ENCODE data around the gene KAT6B. TPM values are rescaled to one million over a fixed set of nuclear protein-coding genes. Genes with fewer than 3 reads are reported as not detected.

The KAT6B gene
- total RNA-seq, 5 donors from 2014 or later (not counting 1 experiment from before 2014, with no cell fraction given), result 46.2 to 94.4 (median 52.4) TPM

GRCh38 chr10:74822101-74822500 is 4.3 kb upstream of the KAT6B start:
- ChIA-PET CTCF (interaction anchor here (0.5 to 0.6 kb wide), 3 partner anchors 145 to 406 kb away, joined by 3 to 6 read pairs (median 4); no protein-coding TSS in a partner anchor), POLR2A (interaction anchor here in 1 of 2 donors (0.6 kb wide), 1 partner anchor 1022 kb away, joined by 4 read pairs; no protein-coding TSS in a partner anchor)
- Mint-ChIP-seq H3K9me3 (peaks cover 2 to 4% (median 3%) of the 10 kb centered on the region in 3 donors), H3K4me1 (peaks cover 40 to 43% (median 41%) of the 10 kb centered on the region in 3 donors), H3K36me3 (no peaks in the 10 kb centered on the region), H3K27ac (peak overlapping the region; percentile 92), H3K27me3 (no peaks in the 10 kb centered on the region), H3K4me3 (no peak overlapping the region)
- no peaks in the 10 kb centered on the region for H3K9me3 ChIP-seq
- 75% methylated on average over 2 of the region's 2 CpGs for WGBS (ENCODE audit: insufficient coverage)
- H3K4me3 ChIP-seq (ENCODE audit: control insufficient read depth in 1 of 2, extremely low read depth in 1 of 2, low read length in 1 of 2), result no peak overlapping the region
- no peaks in the 10 kb centered on the region for H3K36me3 ChIP-seq (ENCODE audit: control insufficient read depth in 2 of 2, extremely low read depth in 1 of 2, insufficient read depth in 1 of 2, low read length in 1 of 2)
- H3K27me3 ChIP-seq (replicated peaks in 1 of 2; ENCODE audit: control insufficient read depth in 2 of 2, extremely low read depth in 1 of 2, insufficient read depth in 2 of 2, low read length in 1 of 2), result no peaks in the 10 kb centered on the region
- H3K4me1 ChIP-seq (ENCODE audit: control insufficient read depth in 1 of 2, extremely low read depth in 1 of 2, insufficient read depth in 2 of 2, low read length in 2 of 2), result peaks cover 22 to 25% of the 10 kb centered on the region in 2 experiments
- no peak overlapping the region for H3K27ac ChIP-seq (ENCODE audit: low read length)
- DNase-seq (peak in 1 of 35 experiments; percentile 11), ATAC-seq (replicated peaks in 1 of 4) (no peak)

DNA sequence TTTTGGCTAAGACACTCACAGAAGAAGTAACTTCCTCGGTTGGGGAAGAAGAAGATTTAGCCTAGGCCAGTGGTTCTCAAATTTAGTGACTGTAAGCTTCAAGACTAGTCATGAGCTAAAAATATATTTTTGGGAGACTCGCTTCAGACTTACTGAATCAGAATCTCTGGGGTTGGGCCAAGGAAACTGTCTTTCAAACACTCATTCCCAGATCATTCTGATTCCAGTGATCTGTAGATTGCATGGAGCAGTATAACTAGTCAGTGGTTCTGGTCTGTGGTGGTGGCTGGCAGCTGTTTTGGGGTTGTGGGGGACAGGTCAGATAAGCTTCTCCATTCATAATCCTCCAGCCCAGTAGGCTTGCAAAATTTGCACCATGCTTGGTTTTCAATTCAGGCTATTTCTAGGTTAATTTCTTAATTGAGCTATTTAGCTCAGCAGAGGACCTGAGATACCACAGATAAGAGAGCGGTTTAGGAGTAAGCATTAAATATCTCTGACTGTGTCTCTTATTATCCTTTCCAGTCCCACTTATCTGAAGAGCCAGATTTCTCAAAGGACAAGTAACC is 3.8 kb upstream of the KAT6B start:
- CTCF ChIA-PET, result interaction anchor here (0.5 to 0.6 kb wide), 2 partner anchors 144 to 407 kb away, joined by 3 to 6 read pairs; no protein-coding TSS in a partner anchor
- Mint-ChIP-seq H3K4me1 (peaks cover 40 to 46% (median 44%) of the 10 kb centered on the region in 3 donors), H3K4me3 (peak overlapping the region in 1 of 3 donors; percentile 90), H3K9me3 (no peaks in the 10 kb centered on the region), H3K27ac (peak overlapping the region; percentile 92), H3K36me3 (no peaks in the 10 kb centered on the region), H3K27me3 (no peaks in the 10 kb centered on the region)
- Histone ChIP-seq H3K4me1 (ENCODE audit: control insufficient read depth in 1 of 2, extremely low read depth in 1 of 2, insufficient read depth in 2 of 2, low read length in 2 of 2) (peaks cover 25 to 30% of the 10 kb centered on the region in 2 experiments), H3K4me3 (ENCODE audit: control insufficient read depth in 1 of 2, extremely low read depth in 1 of 2, low read length in 1 of 2) (no peak overlapping the region), H3K36me3 (ENCODE audit: control insufficient read depth in 2 of 2, extremely low read depth in 1 of 2, insufficient read depth in 1 of 2, low read length in 1 of 2) (no peaks in the 10 kb centered on the region), H3K9me3 (no peaks in the 10 kb centered on the region), H3K27ac (ENCODE audit: low read length) (peak overlapping the region; percentile 24), H3K27me3 (replicated peaks in 1 of 2; ENCODE audit: control insufficient read depth in 2 of 2, extremely low read depth in 1 of 2, insufficient read depth in 2 of 2, low read length in 1 of 2) (no peaks in the 10 kb centered on the region)
- no CpG with 5 or more reads among the region's 3 CpGs for WGBS (ENCODE audit: insufficient coverage)
- ATAC-seq (replicated peaks in 1 of 4), result no peak
- no peak for DNase-seq
- POLR2A ChIA-PET, result interaction anchor here in 1 of 2 donors (0.6 kb wide), 1 partner anchor 1022 kb away, joined by 4 read pairs; no protein-coding TSS in a partner anchor

DNA sequence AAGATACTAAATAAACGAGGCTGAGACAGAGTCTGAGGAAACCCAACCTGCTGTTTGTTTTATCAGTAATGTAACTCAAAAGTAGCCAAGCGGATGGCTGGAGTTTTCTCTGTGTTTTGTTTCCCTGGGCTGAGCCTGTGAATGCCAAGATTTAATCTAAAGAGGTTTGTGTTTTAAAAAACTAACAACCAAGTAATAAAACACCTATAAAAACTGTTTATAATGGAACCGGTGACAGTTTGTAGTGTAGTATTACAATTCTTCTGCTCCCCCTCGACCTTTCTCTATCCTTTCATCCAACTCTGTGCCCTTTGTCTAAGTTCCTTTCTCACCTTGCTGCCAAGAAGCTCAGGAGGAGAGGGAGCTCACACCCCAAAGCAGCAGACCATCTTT is 2.6 kb upstream of the KAT6B start:
- Mint-ChIP-seq H3K27ac (peak overlapping the region; percentile 92), H3K4me1 (peaks cover 49 to 57% (median 52%) of the 10 kb centered on the region in 3 donors)
- CTCF ChIA-PET, result no interaction called here

DNA sequence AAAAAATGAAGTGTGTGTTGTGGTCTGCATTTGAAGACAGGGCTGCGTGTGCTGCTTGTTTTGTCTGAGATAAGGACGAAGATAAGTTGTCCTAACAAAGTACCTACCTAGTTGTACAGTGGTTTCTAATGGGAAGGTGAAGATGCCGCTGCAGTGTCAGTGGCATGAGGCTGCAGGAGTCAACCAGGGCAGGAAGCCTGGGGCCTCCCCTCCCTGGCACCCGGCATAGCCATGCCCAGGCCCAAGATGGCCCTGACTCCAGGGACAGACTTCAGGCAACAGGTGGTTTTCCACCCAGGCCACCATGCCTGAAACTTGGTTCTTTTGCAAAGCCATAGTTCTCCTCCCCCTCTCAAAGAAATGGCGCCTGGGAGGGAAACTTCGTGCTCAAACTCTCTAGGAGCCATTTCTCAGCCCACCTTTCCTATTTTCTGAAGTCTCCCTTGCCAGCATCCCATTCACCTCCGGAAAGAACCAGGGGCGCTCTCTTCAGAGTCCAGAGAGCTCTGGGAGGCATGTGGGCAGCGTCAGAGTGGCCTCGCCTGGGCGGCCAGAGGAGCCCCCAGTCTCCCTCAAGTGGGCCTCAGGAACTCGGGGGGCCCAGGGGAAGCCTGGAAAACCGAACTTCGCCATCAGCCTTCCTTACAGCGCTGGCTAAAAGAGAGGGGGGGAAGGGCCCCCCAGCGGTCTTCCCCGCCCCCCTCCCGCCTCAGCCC is 2.1 kb upstream of the KAT6B start:
- H3K9me3 ChIP-seq, result no peaks in the 10 kb centered on the region
- Mint-ChIP-seq H3K4me3 (peak overlapping the region; percentile 83 to 90 (median 88)), H3K27me3 (no peaks in the 10 kb centered on the region), H3K27ac (peak overlapping the region; percentile 92), H3K4me1 (peaks cover 54 to 63% (median 58%) of the 10 kb centered on the region in 3 donors), H3K36me3 (peaks cover 4% of the 10 kb centered on the region), H3K9me3 (no peaks in the 10 kb centered on the region)
- no peak for ATAC-seq (replicated peaks in 1 of 4)
- H3K36me3 ChIP-seq (ENCODE audit: control insufficient read depth in 2 of 2, extremely low read depth in 1 of 2, insufficient read depth in 1 of 2, low read length in 1 of 2), result no peaks in the 10 kb centered on the region
- peaks cover 34 to 37% of the 10 kb centered on the region in 2 experiments for H3K4me1 ChIP-seq (ENCODE audit: control insufficient read depth in 1 of 2, extremely low read depth in 1 of 2, insufficient read depth in 2 of 2, low read length in 2 of 2)
- DNase-seq, result peak in 23 of 35 experiments; percentile 1 to 46 (median 12)
- peak overlapping the region; percentile 76 for H3K27ac ChIP-seq (ENCODE audit: low read length)
- 56% methylated on average over 3 of the region's 18 CpGs for WGBS (ENCODE audit: insufficient coverage)
- CTCF ChIA-PET, result no interaction called here
- H3K4me3 ChIP-seq (ENCODE audit: control insufficient read depth in 1 of 2, extremely low read depth in 1 of 2, low read length in 1 of 2), result peak overlapping the region; percentile 35 to 89
- no peaks in the 10 kb centered on the region for H3K27me3 ChIP-seq (replicated peaks in 1 of 2; ENCODE audit: control insufficient read depth in 2 of 2, extremely low read depth in 1 of 2, insufficient read depth in 2 of 2, low read length in 1 of 2)
- POLR2A ChIA-PET, result interaction anchor here (0.6 kb wide), 2 partner anchors 225 to 265 kb away, joined by 4 to 5 read pairs; no protein-coding TSS in a partner anchor

More for the DNA sequence above, 2.6 kb upstream of the KAT6B start:
- H3K27me3 ChIP-seq (replicated peaks in 1 of 2; ENCODE audit: control insufficient read depth in 2 of 2, extremely low read depth in 1 of 2, insufficient read depth in 2 of 2, low read length in 1 of 2), result no peaks in the 10 kb centered on the region
- peaks cover 33 to 34% of the 10 kb centered on the region in 2 experiments for H3K4me1 ChIP-seq (ENCODE audit: control insufficient read depth in 1 of 2, extremely low read depth in 1 of 2, insufficient read depth in 2 of 2, low read length in 2 of 2)
- peak overlapping the region in 1 of 2 donors; percentile 89 for H3K4me3 ChIP-seq (ENCODE audit: control insufficient read depth in 1 of 2, extremely low read depth in 1 of 2, low read length in 1 of 2)
- H3K36me3 ChIP-seq (ENCODE audit: control insufficient read depth in 2 of 2, extremely low read depth in 1 of 2, insufficient read depth in 1 of 2, low read length in 1 of 2), result no peaks in the 10 kb centered on the region
- H3K27me3 Mint-ChIP-seq, result no peaks in the 10 kb centered on the region
- H3K9me3 Mint-ChIP-seq, result no peaks in the 10 kb centered on the region
- H3K36me3 Mint-ChIP-seq, result peaks cover under 1% of the 10 kb centered on the region
- peak overlapping the region; percentile 76 for H3K27ac ChIP-seq (ENCODE audit: low read length)
- 63% methylated on average over 1 of the region's 4 CpGs for WGBS (ENCODE audit: insufficient coverage)
- no peaks in the 10 kb centered on the region for H3K9me3 ChIP-seq
- DNase-seq, result no peak
- ATAC-seq (replicated peaks in 1 of 4), result no peak
- peak overlapping the region; percentile 83 to 90 (median 88) for H3K4me3 Mint-ChIP-seq
- POLR2A ChIA-PET, result interaction anchor here in 1 of 2 donors (0.6 kb wide), 1 partner anchor 10 kb away, joined by 4 read pairs; no protein-coding TSS in a partner anchor

DNA sequence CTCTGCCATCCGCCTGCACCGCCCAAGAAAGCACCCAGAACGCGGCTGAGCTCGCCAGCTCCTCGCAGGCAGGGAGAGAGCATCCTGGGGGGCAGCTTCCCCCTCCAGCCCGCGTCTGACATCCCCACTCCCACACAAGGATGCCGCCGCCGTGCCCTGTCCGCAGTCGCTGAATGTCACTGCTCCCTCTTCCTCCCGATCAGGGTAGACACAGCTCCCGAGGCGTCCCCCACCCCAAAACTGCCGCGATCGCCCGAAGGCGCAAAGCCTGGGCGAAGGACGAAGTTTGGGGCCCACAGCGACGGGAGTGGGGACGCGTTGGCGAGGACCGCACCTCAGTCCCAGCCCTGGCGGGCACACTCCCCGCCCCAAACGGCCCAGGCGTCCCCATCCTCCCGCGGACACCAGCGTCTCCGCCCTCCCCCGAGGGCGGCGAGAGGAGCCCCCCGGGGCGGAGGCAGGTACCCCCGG is 1.5 kb upstream of the KAT6B start:
- Mint-ChIP-seq H3K27me3 (no peaks in the 10 kb centered on the region), H3K9me3 (no peaks in the 10 kb centered on the region), H3K27ac (peak overlapping the region; percentile 92), H3K4me1 (peaks cover 56 to 64% (median 60%) of the 10 kb centered on the region in 3 donors), H3K36me3 (peaks cover 4% of the 10 kb centered on the region), H3K4me3 (peak overlapping the region; percentile 83 to 90 (median 88))
- Histone ChIP-seq H3K27ac (ENCODE audit: low read length) (peak overlapping the region; percentile 76), H3K9me3 (no peaks in the 10 kb centered on the region), H3K36me3 (ENCODE audit: control insufficient read depth in 2 of 2, extremely low read depth in 1 of 2, insufficient read depth in 1 of 2, low read length in 1 of 2) (no peaks in the 10 kb centered on the region), H3K27me3 (replicated peaks in 1 of 2; ENCODE audit: control insufficient read depth in 2 of 2, extremely low read depth in 1 of 2, insufficient read depth in 2 of 2, low read length in 1 of 2) (no peaks in the 10 kb centered on the region), H3K4me1 (ENCODE audit: control insufficient read depth in 1 of 2, extremely low read depth in 1 of 2, insufficient read depth in 2 of 2, low read length in 2 of 2) (peaks cover 34 to 38% of the 10 kb centered on the region in 2 experiments), H3K4me3 (ENCODE audit: control insufficient read depth in 1 of 2, extremely low read depth in 1 of 2, low read length in 1 of 2) (peak overlapping the region; percentile 68 to 89)
- CTCF ChIA-PET, result no interaction called here
- ATAC-seq (replicated peaks in 1 of 4) (no peak), DNase-seq (peak in 28 of 35 experiments; percentile 7 to 59 (median 24))
- WGBS (ENCODE audit: insufficient coverage), result 0% methylated on average over 38 of the region's 43 CpGs
- POLR2A ChIA-PET, result interaction anchor here (0.6 kb wide), 2 partner anchors 226 to 266 kb away, joined by 4 to 5 read pairs; no protein-coding TSS in a partner anchor

Measured in T-cell (primary cell).